GM23338 (cell line): ENCODE measurements around the gene ABCD2. TPM values are rescaled to one million over a fixed set of nuclear protein-coding genes. Genes with fewer than 3 reads are reported as not detected.

Experiments
- CREB1 ChIP-seq: fragments of 250-450 bp; sonication (Bioruptor Pico); IDR thresholded peaks from 2 replicates; pipeline ENCODE4 v1.5.0; 2020; ENCODE audit warnings: low read depth, mild to moderate bottlenecking, moderate library complexity
- EZH2 ChIP-seq: fragments of 200-600 bp; sonication (generic); IDR thresholded peaks from one replicate; pipeline ENCODE4 v1.8.0; 2017; ENCODE audit warnings: antibody characterized with exemption, mild to moderate bottlenecking, low read depth; ENCODE audit not compliant: unreplicated experiment
- EZH2phosphoT487 ChIP-seq: fragments of 200-600 bp; sonication (generic); IDR thresholded peaks from one replicate; pipeline ENCODE4 v1.8.1; 2018; ENCODE audit warnings: antibody characterized with exemption; ENCODE audit not compliant: unreplicated experiment
- NANOG ChIP-seq: IDR thresholded peaks from 2 replicates; pipeline ENCODE4 v1.6.1; 2016; ENCODE audit warnings: antibody characterized with exemption, borderline replicate concordance
- REST ChIP-seq: IDR thresholded peaks from one replicate; pipeline ENCODE4 v1.6.1; 2018; ENCODE audit warnings: antibody characterized with exemption; ENCODE audit not compliant: unreplicated experiment
- ZNF331 ChIP-seq: fragments of 250-450 bp; sonication (Bioruptor Pico); IDR thresholded peaks from 2 replicates; pipeline ENCODE4 v1.5.0; 2020; ENCODE audit warnings: low read depth, mild to moderate bottlenecking, moderate library complexity
- polyA plus RNA-seq: library from polyadenylated mRNA; unstranded; fragments of >200 nt; fragmentation: Nextera tagmentation; extraction: Ambion mirVana; gene quantifications from 2 replicates; pipeline ENCODE4 v1.2.1, GENCODE V29; 2016
- small RNA-seq: library from RNA; depleted of rRNA; stranded (forward); fragments of <200 nt; gene quantifications from one replicate; pipeline ENCODE3, GENCODE V24; 2014; ENCODE audit warnings: low replicate concordance
- total RNA-seq: library from RNA; depleted of rRNA; stranded (reverse); fragments of >200 nt; shearing (Covaris generic); gene quantifications from 2 replicates; pipeline ENCODE4 v1.2.3, GENCODE V29; 2014; rRNA removed

Gene ABCD2
- total and polyA plus RNA-seq, 2 experiments from 2014 or later, result not detected

- TF ChIP-seq REST (no peak), EZH2 (no peak), CREB1 (CRISPR knock-in tag) (no peak), EZH2phosphoT487 (no peak), NANOG (no peak), ZNF331 (CRISPR knock-in tag) (no peak)
Observed at GRCh38 chr12:39502726-39503125, 116.9 kb downstream of the ABCD2 start (continued).

Small RNAs within 50 kb of the gene (small RNA-seq; reads per million reads assigned to genes)
- gene AC121334.2, result not detected

Other genes starting within 250 kb of the ABCD2 start
- gene KIF21A, start 176.7 kb downstream of the ABCD2 start, total RNA-seq, result 28.8 and 29.6 TPM in 2 replicates
- 25.6 and 32.0 TPM in 2 replicates for gene KIF21A, start 176.7 kb downstream of the ABCD2 start, polyA plus RNA-seq